Stimulated activated CD4-positive, alpha-beta T cell treated with anti-CD3 and anti-CD28 coated beads, Interleukin-4, amount 100 ng/mL, for 4 hours (primary cell): ENCODE results near the gene ATXN10.

Source experiments
- DNase-seq, 2 experiments: peaks; one replicate each; pipeline ENCODE4 v3.0.0-alpha.2; 2020

The ATXN10 gene

DNA sequence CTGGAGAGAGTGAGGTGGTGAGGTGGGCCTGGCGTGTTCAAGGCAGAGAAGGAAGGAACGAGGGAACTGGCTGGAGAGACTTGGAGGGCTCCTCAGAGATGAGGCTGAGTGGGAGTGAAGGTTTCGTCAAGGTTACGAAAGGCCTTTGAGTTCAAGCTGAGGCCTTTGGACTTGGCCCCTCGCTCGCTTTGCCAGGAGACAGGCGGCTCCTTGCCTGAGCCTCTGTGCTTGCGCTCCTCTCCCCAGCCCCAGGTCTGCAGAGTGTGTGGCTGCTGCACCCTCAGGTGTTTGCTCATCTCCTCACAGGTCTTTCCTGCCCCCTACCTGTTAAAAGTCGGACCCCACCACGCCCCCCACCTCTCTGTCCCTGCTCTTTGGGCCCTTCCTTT, 91.6 kb downstream of the ATXN10 start:
- no peak for DNase-seq

- DNase-seq, result no peak
Observed at GRCh38 chr22:45768490-45768889, 96.9 kb downstream of the ATXN10 start.

DNA sequence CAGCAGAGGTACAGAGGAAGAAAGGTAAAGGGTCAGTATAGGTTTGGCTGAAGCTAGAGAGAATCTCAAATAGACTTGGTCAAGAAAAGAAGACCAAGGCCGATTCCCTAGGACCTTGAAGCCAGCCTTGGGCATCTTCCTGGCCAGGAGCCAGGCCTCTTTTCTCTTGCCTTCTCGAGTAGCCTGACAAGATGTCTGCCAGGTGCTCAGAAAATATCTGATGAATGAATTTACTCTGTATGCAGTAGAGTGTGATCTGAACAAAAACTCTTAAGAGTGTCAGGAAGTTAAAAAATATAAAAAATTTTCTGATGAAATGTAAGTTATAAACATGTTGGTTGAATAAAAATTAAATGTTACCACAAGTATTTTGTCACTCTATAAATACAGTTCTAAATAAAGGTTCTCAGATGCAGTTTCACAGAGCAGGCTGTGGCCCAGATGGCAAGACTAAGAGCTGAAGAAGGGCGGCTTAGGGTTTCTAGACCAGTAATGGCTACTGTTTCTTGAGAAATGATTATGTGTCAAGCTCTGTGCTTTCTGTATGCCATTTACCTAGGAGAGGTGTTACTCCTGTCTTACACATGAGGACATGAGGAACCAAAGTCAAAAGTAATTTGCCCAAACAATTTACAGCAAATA, 98.1 kb downstream of the ATXN10 start:
- no peak for DNase-seq

DNA sequence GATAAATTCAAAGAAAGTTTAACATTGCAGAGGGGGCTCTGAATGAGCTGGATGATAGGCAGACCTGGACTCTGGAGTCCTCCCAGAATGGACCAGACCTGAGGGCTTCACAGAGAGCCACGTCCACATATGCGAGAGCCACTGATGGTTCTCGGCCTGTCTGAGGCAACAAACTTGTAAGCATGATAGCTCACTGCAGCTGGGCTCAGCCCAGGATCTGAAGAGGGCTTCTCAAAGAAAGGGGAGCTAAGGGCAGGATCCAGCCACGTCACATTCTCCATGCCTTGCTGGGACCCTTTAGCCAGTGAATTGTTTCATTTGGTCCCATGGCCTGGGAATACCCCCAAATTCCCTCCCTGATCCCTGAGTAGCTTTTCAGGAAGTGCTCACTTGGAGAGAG, 98.9 kb downstream of the ATXN10 start:
- DNase-seq, result no peak

- no peak for DNase-seq
Observed at GRCh38 chr22:45771057-45771456, 99.4 kb downstream of the ATXN10 start.

DNA sequence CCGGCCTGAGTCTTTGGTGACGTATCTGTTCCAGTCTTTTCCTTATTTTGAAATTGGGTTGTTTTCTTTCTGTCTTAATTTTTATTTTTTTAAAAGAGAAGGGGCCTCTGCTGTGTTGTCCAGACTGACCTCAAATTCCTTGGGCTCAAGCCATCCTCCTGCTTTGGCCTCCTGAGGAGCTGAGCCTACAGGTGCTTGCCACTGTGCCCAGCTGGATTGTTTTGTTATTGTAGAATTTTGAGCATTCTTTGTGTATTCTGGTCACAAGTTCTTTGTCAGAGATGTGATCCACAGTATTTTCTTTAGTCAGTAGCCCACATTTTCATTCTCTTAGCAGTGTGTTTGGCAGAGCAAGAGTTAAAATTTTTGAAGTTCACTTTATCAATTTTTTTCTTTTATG, 100.1 kb downstream of the ATXN10 start:
- DNase-seq, result no peak

- DNase-seq, result no peak
Observed at GRCh38 chr22:45772743-45773142, 101.1 kb downstream of the ATXN10 start.

DNA sequence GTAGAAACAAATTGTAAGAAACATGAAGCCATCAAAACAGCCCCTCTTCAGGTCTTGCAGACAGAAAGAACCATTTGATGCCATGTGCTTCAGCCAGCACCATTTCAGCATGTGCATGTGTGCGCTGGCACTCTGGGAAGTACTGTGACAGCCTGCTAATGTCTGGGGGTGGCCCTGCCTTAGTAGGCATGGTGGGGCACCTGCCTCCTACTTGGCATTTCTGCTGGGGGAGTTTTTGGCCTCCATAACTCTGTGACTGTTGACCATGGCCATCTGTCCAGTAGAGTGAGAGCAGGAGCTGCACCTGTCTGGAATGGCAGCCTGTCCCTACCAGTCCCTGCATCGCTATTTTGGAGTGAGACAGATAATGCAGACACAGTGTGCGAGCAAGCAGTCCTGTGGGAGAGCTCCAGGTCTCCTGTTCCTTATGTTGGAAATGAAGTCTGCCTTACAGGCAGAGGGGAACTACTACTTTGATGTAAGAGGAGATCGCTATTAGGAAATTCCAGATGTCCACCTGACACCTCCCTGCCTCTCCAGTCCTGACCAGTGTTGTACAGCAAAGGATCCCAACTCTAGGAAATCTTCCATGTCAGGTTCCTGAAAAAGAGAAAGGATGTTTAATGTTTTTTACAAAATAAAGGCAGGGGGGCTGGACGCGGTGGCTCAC, 102.5 kb downstream of the ATXN10 start:
- DNase-seq, result no peak

- no peak for DNase-seq
Observed at GRCh38 chr22:45775062-45775461, 103.4 kb downstream of the ATXN10 start.

DNA sequence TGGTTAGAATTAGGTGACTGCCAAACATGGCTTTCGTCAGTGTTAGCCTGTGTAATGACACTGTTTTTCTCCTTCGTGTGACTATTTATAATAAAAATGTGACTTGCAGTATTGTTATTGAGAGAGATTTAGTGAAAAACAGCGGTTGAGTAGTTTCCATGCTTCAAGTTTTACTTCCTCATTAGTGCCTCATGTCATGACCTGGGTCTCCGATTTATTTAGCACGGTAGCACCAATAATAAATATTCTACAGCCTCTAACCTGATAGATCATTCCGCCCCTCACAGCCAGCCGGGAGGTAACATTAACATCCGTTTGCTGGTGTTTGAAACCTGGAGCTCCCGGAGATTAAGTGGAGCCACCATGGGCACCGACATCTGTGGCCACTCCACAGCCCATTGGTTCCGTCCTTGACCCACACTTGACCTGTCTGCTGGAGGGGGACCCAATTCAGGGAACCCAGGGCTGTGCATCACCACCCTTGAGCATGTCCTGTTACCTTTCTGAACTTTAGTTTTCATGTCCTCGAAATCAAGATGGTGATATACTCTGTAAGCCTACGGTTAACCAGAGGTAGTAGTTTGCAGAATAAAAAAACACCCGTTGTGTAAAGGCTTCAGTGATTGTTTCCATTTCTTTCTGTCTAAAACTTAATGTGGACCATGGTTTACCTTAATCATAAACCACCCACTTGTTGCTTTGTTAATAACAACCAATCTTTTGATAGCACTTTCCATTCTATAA, 104.1 kb downstream of the ATXN10 start:
- no peak for DNase-seq

- DNase-seq, result no peak
Observed at GRCh38 chr22:45776313-45776585, 104.6 kb downstream of the ATXN10 start.

DNA sequence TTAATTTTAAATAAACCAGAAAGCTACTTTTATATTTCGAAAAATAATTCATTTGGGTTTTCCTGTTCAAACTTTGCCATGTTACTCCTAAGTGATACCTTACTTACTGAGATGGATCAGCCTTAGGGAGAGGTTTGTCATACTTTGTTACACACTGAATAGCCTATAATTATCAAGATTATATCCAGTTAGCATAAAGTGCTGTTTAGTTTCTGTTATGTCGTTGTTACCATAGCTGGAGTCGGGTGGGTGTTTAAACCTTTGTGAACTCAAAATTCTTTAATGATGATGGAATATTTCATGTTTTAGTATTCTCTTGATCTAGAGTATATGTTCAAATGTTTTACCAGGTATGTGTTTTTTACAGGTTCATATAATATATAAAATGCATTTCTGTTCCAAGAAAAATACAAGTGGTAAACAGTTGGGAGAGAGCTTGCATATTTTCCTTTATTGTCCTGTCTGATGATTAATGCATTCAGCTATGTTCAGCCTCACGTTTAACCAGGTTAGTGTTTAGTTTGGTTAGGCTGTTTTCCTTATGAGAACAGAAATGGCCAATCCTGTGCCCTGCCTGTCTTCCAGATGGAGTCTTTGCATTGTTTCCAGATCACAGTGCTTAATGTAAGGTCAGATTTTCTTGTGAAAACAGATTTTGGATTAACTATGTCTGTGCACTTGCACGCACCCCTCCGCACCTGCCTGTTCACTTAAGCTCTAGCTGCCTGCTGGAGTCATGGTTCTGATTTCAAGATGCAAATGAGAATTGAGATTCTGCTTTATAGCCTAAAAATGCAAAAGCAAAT, 105.6 kb downstream of the ATXN10 start:
- no peak for DNase-seq

- DNase-seq, result no peak
Observed at GRCh38 chr22:45777852-45778375, 106.3 kb downstream of the ATXN10 start.

DNA sequence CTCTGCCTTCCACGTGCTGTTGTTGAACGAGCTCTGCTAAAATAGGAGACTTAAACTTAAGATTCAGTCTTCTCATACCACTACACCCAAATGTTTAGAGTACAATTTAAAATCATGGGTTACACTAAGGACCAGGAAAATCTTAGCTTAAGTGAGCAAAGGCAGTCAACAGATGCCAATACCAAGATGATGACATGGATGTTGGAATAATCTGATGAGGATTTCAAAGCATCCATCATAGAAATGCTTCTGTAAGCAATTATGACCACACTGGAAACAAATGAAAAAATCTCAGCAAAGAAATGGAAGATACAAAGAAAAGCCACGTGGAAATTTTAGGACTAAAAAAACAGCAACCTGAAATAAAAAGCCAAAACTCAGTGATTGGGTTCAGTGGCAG, 109.8 kb downstream of the ATXN10 start:
- no peak for DNase-seq

DNA sequence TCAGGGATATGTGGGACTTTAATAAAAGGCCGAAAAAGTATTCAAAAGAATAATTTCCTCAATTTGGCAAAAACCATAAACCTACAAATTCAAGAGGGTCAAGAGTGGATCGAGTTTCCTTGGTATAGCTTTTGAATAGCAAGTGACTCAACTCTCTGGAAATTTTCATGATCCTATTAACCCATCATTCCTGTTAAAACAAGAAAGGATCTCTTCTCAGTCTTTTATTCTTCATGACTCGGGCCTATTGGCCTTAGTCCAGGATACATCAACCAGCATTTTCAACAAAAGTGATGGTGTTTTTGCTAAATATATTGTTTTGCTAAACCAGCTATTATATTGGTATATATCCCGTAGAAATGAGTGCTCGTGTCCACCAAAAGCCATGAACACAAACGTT, 110.3 kb downstream of the ATXN10 start:
- no peak for DNase-seq

DNA sequence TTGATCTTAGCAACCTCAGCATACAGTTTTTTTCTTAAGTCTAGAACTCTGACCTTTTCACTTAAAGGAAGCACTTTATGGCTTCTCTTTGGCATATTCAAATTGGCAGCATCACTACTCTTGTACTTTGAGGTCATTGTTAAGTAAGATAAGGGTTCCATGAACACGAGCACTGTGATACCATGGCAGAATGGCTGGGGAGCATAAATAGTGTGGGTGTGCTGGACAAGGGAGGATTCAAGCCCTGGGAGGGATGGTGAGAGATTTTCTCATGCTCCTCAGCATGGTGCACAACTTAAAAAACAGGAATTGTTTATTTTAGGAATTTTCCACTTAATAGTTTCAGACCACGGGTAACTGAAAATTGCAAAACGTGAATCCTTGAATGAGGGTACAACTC, 111.4 kb downstream of the ATXN10 start:
- no peak for DNase-seq

DNA sequence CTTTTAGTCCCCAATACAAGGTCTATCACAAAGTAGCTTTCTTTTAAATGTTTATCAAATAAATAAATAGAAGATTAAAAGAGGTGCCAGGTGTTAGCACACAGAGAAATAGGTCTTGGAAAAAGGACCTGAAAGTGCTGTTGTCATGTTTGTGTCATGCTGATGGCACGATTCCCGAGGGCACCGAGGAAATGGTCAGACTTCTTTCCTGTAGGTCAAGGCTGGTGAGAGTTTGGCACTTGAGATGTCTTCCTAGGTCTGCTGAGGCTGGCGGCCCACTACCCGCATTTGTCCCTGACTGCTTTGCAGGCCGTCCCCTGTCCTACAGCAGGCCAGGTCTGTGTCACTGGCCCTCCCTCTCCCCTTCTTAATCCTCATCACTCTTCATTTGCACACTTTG, 112.1 kb downstream of the ATXN10 start:
- no peak for DNase-seq

DNA sequence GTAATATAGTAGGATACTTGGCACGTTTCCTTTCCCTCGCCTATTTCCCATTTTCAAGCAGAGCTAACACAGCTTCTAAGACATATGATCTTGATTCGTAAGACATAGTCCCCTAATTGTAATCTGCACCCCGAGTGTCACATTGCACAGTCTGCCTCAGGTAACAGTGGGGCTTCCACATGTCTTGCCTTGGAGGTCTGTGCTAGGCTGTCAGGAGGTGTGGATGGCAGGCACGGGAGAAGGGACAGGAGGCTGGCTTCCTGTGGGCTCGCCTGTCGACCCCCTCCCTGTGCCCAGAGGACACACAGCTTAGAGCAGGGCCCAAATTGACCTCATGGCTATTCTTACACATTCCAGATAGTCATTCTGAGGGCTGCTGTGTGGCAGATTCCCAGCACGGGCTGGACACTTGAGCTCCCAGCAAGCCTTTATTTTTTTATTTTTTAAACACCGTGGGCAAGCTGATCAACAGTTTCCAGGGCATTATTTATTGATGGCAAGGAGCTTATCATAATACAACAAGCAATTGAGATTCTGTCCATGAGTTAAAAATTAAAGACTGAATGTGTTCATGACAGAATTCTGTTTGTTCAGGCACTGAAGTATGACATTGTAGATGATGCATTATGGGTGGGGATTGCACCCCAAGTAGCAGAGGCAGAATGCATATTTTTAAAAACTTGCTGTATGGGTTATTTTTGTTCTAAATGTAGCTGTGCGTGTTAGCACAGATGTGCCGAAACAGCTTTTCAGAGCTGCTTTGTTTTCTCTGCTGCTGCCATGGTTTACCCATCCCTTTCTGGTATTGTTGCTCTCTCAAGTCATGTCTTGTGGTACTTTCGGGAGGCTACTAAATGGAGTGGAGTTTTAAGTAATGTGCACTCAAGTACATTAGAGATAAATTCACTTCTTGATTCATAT, 113.0 kb downstream of the ATXN10 start:
- DNase-seq, result no peak

DNA sequence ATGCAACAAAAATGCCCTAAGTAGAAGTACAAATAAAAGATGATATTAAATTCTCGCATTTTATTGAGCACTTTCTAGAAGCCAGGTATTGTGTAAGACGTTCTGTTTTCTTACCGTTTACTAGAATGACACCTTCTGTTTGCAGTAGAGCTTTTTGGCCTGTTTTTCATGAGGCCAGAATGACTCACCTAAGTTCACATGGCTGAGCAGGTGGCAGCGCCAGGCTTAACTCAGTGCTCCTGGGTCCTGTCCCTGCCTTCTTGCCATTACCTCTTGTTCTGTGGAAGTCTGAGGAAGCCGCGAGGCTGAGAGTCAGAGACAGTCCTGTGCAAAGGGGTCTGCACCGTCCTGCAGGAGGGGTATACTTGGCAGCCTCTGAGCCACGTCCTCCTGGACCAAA, 113.8 kb downstream of the ATXN10 start:
- no peak for DNase-seq

GRCh38 chr22:45786726-45787125, 115.1 kb downstream of the ATXN10 start:
- DNase-seq, result no peak

DNA sequence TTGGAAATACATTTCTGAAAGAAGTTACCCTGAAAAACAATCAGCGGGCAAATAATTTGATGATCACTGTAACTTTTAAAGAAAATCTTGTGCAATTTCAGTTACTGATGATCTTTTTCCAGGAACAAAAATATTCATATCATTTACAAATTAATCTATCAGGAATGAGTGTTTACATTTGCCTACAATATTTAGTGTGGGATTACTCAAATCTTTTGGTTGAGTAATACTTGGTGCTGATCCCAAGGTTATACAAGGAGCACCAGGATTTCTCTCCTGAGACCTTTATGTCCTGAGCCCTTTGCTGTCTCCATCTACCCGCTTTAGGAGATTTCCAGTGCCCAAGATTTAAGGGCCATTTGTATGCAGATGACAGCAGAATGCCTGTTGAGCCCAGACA, 116.1 kb downstream of the ATXN10 start:
- no peak for DNase-seq

DNA sequence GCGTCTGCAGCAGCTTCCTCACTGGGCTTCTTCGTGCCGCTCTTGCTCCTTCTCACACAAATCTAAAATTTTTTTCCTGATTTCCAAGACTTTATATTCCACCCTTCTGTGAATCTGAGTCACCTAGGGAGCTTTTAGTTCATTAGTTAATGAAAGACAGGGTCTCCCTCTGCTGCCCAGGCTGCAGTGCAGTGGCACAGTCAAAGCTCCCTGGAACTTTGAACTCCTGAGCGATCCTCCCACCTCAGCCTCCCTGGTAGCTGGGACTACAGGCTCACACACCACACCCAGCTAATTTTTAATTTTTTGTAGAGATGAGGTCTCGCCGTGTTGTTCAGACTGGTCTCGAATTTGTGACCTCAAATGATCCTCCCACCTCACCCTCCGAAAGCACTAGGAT, 116.9 kb downstream of the ATXN10 start:
- DNase-seq, result no peak
